Measurements from ENCODE around the gene SUGCT.
"Not testable (repeated sequence)": the region's sequence is repeated elsewhere in the genome, so short reads cannot be mapped to it uniquely, and the experiment has no call there.

The SUGCT gene

DNA sequence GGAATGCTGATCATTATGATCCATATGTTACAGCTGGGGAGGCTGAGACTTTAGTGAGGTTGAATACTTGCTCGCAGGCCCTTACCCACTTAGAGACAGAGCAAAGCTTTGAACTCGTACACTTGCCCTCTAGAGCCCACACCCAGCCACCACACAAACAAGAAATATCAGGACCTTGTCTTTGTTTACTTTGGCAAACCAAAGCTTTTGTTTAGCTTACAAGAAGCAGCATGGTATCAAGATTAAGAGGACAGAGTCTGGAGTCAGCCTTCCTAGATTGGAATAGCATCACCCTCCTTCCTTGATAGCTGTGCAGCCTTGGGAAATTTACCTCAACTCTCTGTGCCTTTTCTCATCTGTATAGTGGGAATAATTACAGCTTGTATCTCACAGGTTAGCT is 477.5 kb downstream of the SUGCT start:
- no peak overlapping the region for H3K27ac ChIP-seq
- TF ChIP-seq, protein P1, sequence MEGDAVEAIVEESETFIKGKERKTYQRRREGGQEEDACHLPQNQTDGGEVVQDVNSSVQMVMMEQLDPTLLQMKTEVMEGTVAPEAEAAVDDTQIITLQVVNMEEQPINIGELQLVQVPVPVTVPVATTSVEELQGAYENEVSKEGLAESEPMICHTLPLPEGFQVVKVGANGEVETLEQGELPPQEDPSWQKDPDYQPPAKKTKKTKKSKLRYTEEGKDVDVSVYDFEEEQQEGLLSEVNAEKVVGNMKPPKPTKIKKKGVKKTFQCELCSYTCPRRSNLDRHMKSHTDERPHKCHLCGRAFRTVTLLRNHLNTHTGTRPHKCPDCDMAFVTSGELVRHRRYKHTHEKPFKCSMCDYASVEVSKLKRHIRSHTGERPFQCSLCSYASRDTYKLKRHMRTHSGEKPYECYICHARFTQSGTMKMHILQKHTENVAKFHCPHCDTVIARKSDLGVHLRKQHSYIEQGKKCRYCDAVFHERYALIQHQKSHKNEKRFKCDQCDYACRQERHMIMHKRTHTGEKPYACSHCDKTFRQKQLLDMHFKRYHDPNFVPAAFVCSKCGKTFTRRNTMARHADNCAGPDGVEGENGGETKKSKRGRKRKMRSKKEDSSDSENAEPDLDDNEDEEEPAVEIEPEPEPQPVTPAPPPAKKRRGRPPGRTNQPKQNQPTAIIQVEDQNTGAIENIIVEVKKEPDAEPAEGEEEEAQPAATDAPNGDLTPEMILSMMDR (conservative IDR thresholded peaks at IDR 0.05), result no peak; the same call in 1 of the 2 replicates
- no peak for TF ChIP-seq ZFX (IDR thresholded peaks at IDR 0.05)

DNA sequence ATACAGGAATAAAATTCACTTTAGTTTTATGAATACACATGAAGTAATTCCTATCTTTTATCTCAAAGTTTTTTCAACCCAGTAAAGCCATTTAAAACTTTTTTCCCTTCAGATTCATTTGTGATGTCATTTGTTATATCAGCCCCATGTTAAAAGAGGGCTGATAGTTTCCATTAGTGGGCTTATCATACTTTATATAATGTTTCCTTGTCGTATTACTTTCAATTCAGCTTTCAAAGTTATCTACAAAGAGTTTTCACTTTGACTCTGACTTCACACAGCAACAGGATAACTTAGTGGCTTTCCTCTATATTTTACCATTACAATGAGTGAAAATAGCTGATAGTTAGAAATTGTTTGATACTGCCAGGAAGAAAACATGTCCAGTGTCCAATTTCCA is 484.8 kb downstream of the SUGCT start:
- TF ChIP-seq, protein P1 (conservative IDR thresholded peaks at IDR 0.05), result no peak
- no peak for TF ChIP-seq ZFX (IDR thresholded peaks at IDR 0.05)
- H3K27ac ChIP-seq, result no peak overlapping the region

DNA sequence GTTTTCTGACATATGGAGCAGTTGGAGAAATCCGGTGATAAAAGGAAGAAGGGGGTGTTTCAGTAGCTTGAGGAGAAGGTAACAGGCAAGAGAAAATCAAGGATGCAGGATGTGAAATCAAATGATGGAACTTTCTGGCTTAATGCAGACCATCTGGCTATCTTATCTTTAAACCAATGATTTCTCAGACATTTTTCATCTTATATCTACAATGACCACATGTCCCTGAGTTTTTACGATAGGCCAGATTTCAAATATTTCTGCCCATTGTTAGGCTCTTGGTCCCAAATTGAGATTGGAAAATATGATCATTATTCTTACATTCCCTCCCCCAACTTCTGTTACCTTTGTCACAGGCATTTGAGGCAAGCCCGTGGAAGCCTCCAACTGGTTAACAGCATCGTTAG is 486.8 kb downstream of the SUGCT start:
- TF ChIP-seq, protein P1 (conservative IDR thresholded peaks at IDR 0.05), result no peak
- TF ChIP-seq ZFX (IDR thresholded peaks at IDR 0.05), result no peak
- no peak overlapping the region for H3K27ac ChIP-seq

DNA sequence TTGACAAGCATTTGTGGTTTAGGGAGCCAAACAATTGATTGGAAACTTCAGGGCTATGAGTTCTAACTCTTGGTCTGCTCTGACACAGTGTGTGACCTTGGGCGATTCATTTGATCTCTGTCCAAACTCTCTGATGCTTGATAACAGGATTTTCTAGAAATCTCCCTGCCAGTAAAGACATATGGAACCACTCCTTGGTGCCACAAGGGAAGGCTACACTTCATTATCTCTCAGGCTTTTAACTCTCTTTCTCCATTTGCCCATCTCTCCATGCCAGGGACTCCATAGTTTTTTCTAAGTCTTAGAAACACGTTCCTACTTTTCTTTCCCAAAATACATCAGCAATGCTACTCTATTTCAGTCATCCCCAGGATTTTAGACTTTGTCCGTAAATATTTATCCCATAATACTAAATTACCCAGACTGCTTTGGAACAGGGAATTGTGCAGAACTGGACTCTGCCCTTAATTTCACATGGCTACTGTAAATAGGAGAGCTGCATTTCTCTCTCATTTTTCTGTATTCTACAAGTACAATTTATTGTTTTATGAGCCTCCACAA is 488.2 kb downstream of the SUGCT start:
- no peak overlapping the region for H3K27ac ChIP-seq
- TF ChIP-seq, protein P1 (conservative IDR thresholded peaks at IDR 0.05), result no peak
- TF ChIP-seq ZFX (IDR thresholded peaks at IDR 0.05), result no peak

DNA sequence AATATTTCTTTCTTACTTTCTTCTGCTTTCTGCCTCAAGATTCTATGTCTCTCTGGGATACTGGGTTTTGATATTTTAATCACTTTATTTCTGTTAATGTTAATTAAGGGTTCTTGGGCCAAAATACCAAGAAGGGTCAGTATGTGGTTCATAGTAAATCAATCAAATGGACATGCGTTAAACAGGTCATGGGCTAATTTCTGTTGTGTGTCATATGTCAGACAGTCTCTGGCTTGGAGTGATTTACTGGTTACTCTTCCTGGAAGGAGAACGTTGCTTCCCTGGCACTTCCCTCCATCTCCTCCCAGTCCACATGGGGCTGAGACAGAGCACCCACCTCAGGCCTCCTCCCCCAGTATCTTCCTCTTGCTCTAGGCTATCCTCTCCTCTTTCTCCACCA is 489.1 kb downstream of the SUGCT start:
- H3K27ac ChIP-seq, result no peak overlapping the region
- no peak for TF ChIP-seq ZFX (IDR thresholded peaks at IDR 0.05)
- TF ChIP-seq, protein P1 (conservative IDR thresholded peaks at IDR 0.05), result no peak

DNA sequence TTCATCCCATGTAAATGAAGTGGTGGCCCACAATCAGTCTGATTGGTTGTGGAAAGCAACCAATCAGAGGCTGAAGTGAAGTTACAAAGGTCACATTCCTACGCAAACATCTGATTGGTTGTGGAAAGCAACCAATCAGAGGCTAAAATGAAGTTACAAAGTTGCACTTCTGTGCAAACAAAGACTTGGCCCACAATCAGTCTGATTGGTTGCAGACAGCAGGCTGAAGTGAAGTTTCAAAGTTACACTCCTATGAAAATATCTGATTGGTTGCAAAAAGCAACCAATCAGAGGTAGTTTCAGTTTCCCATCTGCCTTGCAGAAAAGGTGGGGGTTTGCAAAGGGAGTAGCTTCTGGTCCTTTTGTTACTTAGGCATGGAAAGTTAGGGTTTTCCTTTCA is 492.6 kb downstream of the SUGCT start:
- not testable (repeated sequence) for H3K27ac ChIP-seq

DNA sequence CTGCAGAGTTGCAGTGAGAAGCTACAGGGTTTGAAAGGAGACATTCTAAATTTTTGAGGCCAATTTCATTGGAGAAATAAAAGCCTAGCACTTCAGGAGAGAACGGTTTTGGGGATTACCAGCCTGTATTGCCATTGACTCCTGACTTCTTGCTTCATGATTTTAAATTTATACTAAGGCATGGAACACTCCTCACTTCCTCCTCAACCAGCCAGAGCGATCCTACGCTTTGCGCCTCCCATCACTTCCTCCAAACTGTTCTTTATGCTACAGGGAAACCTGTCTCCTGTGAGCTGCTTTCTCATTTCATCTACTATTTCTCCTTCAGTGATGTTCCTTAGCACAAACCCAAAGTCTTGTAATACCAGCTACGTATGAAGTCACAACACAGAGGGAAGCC is 495.1 kb downstream of the SUGCT start:
- TF ChIP-seq, protein P1 (conservative IDR thresholded peaks at IDR 0.05), result no peak
- no peak for TF ChIP-seq ZFX (IDR thresholded peaks at IDR 0.05)
- no peak overlapping the region for H3K27ac ChIP-seq

DNA sequence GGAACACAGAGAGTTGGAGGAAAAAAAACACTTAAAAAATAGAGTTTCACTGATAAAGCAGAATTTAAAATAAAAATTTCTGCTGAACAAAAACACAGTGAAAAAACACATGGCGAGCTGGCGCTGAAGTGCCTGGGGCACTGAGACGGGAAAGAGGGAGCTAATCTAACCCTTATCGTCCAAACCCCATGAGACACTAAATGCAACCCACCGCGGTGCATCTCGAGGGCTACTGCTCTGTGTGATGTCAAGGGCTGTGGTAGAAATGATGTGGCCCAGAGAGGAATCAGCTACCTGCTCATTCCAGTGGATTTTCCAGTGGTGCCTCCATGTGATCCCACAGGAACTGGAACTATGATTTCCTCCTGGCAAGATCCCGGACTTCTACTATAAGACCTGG is 499.3 kb downstream of the SUGCT start:
- no peak overlapping the region for H3K27ac ChIP-seq
- TF ChIP-seq ZFX (IDR thresholded peaks at IDR 0.05), result no peak
- TF ChIP-seq, protein P1 (conservative IDR thresholded peaks at IDR 0.05), result no peak

Measured in C4-2B (cell line).